Gastrocnemius medialis (tissue), 4 donors: ENCODE measurements around the gene CDC5L.

Source experiments
- POLR2A ChIP-seq, 2 donors: fragments of 450-650 bp; IDR thresholded peaks; one replicate each; pipeline ENCODE4 v1.6.1; 2017; ENCODE audit warnings: antibody characterized with exemption in 2 of 2, mild to moderate bottlenecking in 2 of 2, moderate library complexity in 2 of 2
- TF ChIP-seq, protein P1 (sequence below), 5 experiments: fragments of 450-650 bp in 3 of 5; fragments of 200-600 bp in 2 of 5; sonication (generic) in 2 of 5; IDR thresholded peaks in 4 of 5; conservative IDR thresholded peaks in 1 of 5; 1 replicate in 4 of 5; 2 replicates in 1 of 5; pipeline ENCODE4 v1.5.1; 2016 to 2019; ENCODE audit warnings: antibody characterized with exemption in 5 of 5, mild to moderate bottlenecking in 3 of 5, moderate library complexity in 3 of 5

DNA sequence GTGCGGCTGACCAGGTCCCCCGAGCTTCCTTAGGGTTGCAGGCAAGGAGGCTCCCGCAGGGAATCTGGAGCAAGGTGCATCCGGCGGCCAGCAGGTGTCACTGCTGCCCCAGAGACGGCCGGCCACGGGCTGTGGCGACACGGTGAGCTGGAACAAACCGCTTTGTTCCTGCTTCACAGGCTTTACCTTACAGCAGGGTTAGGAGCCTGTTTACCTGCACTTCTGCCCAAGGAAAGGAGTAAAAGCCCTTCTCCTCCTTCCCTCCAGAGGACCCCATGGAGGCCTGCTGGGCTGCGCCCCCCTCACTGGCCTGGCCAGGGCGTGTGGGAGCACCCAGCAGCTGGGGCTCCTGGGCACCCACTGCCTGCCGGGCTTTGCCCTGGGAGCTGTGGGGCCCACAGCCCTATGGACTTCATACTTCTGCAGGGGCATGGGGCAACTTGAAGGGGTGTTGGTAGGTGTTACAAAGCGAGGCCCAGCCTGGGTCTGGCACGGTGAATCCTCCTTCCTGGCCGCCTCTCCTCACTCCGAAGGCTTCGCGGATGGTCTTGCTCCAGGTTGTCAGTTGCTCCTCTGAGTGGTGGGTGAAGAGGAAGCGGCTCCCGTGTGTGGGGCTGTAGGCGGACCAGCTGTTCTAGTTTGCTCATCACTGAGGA is 88.4 kb downstream of the CDC5L start:
- TF ChIP-seq, protein P1, sequence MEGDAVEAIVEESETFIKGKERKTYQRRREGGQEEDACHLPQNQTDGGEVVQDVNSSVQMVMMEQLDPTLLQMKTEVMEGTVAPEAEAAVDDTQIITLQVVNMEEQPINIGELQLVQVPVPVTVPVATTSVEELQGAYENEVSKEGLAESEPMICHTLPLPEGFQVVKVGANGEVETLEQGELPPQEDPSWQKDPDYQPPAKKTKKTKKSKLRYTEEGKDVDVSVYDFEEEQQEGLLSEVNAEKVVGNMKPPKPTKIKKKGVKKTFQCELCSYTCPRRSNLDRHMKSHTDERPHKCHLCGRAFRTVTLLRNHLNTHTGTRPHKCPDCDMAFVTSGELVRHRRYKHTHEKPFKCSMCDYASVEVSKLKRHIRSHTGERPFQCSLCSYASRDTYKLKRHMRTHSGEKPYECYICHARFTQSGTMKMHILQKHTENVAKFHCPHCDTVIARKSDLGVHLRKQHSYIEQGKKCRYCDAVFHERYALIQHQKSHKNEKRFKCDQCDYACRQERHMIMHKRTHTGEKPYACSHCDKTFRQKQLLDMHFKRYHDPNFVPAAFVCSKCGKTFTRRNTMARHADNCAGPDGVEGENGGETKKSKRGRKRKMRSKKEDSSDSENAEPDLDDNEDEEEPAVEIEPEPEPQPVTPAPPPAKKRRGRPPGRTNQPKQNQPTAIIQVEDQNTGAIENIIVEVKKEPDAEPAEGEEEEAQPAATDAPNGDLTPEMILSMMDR (IDR thresholded peaks at IDR 0.05 in 4 of 5, conservative IDR thresholded peaks at IDR 0.05 in 1 of 5) = peak; percentile 88 to 95 (median 92)
- TF ChIP-seq POLR2A (IDR thresholded peaks at IDR 0.05) = no peak
